GM13976 (cell line): ENCODE data around the gene RPS6KA4.

ENCODE experiments used
- DNase-seq: peaks from one replicate; pipeline ENCODE4 v3.0.0; 2012; ENCODE audit warnings: low spot score
- CTCF ChIP-seq: IDR thresholded peaks from 2 replicates; pipeline ENCODE4 v1.5.1; 2012; ENCODE audit warnings: borderline replicate concordance, mild to moderate bottlenecking; ENCODE audit not compliant: insufficient read depth; ENCODE audit errors: extremely low read depth, missing control alignments, control extremely low read depth
- in situ Hi-C: fragments of 300-500 bp; cut with MboI; formaldehyde crosslinking; loops from one replicate; pipeline ENCODE4 v1.12.0; 2022; ENCODE audit warnings: low sequenced_read_pairs, mixed read lengths, inconsistent platforms; ENCODE audit not compliant: unreplicated experiment

The RPS6KA4 gene

GRCh38 chr11:64349404-64349803 is 9.6 kb upstream of the RPS6KA4 start:
- no peak for DNase-seq
- in situ Hi-C loops = no loop called here
- no peak for TF ChIP-seq CTCF

GRCh38 chr11:64351136-64351631 is 7.8 kb upstream of the RPS6KA4 start:
- in situ Hi-C loops = no loop called here
- no peak for DNase-seq
- TF ChIP-seq CTCF = no peak

- DNase-seq = peak; percentile 32
- no peak for TF ChIP-seq CTCF
- in situ Hi-C loops = no loop called here
Measured at GRCh38 chr11:64352099-64352994, 6.6 kb upstream of the RPS6KA4 start.

- in situ Hi-C loops = no loop called here
- TF ChIP-seq CTCF = no peak
- no peak for DNase-seq
Measured at GRCh38 chr11:64352995-64353714, 5.8 kb upstream of the RPS6KA4 start.

GRCh38 chr11:64353715-64354506 is 5.1 kb upstream of the RPS6KA4 start:
- TF ChIP-seq CTCF = no peak
- in situ Hi-C loops = no loop called here
- DNase-seq = peak; percentile 44
